K562 (cell line): ENCODE measurements around the gene FAM83F. TPM values are rescaled to one million over a fixed set of nuclear protein-coding genes. Genes with fewer than 3 reads are reported as not detected.

ENCODE experiments used
- ARID3B ChIP-seq: fragments of 250-450 bp; sonication (Bioruptor Pico); IDR thresholded peaks from 2 replicates; pipeline ENCODE4 v1.4.0; 2020; ENCODE audit warnings: borderline replicate concordance
- GATAD2B ChIP-seq: fragments of 450-650 bp; IDR thresholded peaks from 2 replicates; pipeline ENCODE4 v1.6.1; 2017; ENCODE audit warnings: mild to moderate bottlenecking, borderline replicate concordance
- HMG20A ChIP-seq: fragments of 450-650 bp; formaldehyde crosslinking; conservative IDR thresholded peaks from 2 replicates; pipeline ENCODE4 v1.4.0; 2020; ENCODE audit warnings: mild to moderate bottlenecking, mixed read lengths
- ILK ChIP-seq: fragments of 450-650 bp; IDR thresholded peaks from 2 replicates; pipeline ENCODE4 v1.6.1; 2016; ENCODE audit warnings: missing genetic modification characterization, low read depth, mild to moderate bottlenecking, missing compliant biosample characterization, moderate library complexity, borderline replicate concordance
- IRF1 ChIP-seq: sonication (generic); formaldehyde crosslinking; IDR thresholded peaks from 2 replicates; pipeline ENCODE4 v1.8.0; 2022; ENCODE audit warnings: missing genetic modification reagents, mild to moderate bottlenecking, borderline replicate concordance
- MECOM ChIP-seq: fragments of 250-450 bp; sonication (Bioruptor Pico); IDR thresholded peaks from 2 replicates; pipeline ENCODE4 v1.8.0; 2022; ENCODE audit warnings: inconsistent platforms
- NFATC3 ChIP-seq: fragments of 450-650 bp; IDR thresholded peaks from 2 replicates; pipeline ENCODE4 v1.6.1; 2017; ENCODE audit warnings: mild to moderate bottlenecking
- NR3C1 ChIP-seq: sonication (generic); formaldehyde crosslinking; IDR thresholded peaks from 2 replicates; pipeline ENCODE4 v1.8.1; 2022; ENCODE audit warnings: missing genetic modification reagents
- PYGO2 ChIP-seq: fragments of 450-650 bp; IDR thresholded peaks from 2 replicates; pipeline ENCODE4 v1.6.1; 2016; ENCODE audit warnings: mild to moderate bottlenecking, missing genetic modification characterization, moderate library complexity, missing compliant biosample characterization
- TSHZ1 ChIP-seq: fragments of 250-450 bp; sonication (Bioruptor Pico); IDR thresholded peaks from 2 replicates; pipeline ENCODE4 v1.4.0; 2020; ENCODE audit warnings: mild to moderate bottlenecking, moderate library complexity
- ZBTB40 ChIP-seq, 2 experiments: fragments of 450-650 bp in 1 of 2; sonication (generic) in 1 of 2; formaldehyde crosslinking in 1 of 2; IDR thresholded peaks; 2 replicates each; pipeline versions ENCODE4 v1.7.1 to v1.9.0; 2016 to 2022; ENCODE audit warnings: inconsistent platforms in 1 of 2, mild to moderate bottlenecking in 1 of 2, missing genetic modification reagents in 1 of 2
- polyA plus RNA-seq, 8 experiments: library from polyadenylated mRNA; depleted of rRNA in 4 of 8; stranded (reverse) in 5 of 8; unstranded in 3 of 8; fragments of >200 nt; fragmentation: Nextera tagmentation in 2 of 8; fragmentation: Illumina TruSeq in 1 of 8; extraction: Ambion mirVana in 2 of 8; extraction: Trizol in 1 of 8; gene quantifications; 2 replicates each; pipeline versions ENCODE4 v1.2.1 to v1.2.3, GENCODE V29; 2011 to 2014; ENCODE audit warnings: inconsistent platforms in 1 of 8, missing spikeins in 1 of 8
- total RNA-seq, 7 experiments: library from RNA; depleted of rRNA in 6 of 7; stranded (reverse); fragments of >200 nt in 6 of 7; fragmentation: Illumina TruSeq in 2 of 7; extraction: Trizol in 2 of 7; gene quantifications; 2 replicates each; pipeline versions ENCODE4 v1.2.1 to v1.2.3, GENCODE V29; 2011 to 2021; ENCODE audit warnings: low replicate concordance in 1 of 7

The FAM83F gene
- total and polyA plus RNA-seq, 9 of the 15 experiments (the other 6 are each of a cell fraction or from before 2014, with no cell fraction given), result under 0.01 to 0.13 (median 0.04) TPM; not detected in 1

- TF ChIP-seq IRF1 (CRISPR knock-in tag) (no peak), GATAD2B (no peak), NR3C1 (no peak), NFATC3 (no peak), MECOM (no peak), PYGO2 (tag) (no peak), HMG20A (CRISPR knock-in tag) (no peak), TSHZ1 (no peak), ZBTB40 (IDR thresholded peaks at IDR 0.05) (no peak), ZBTB40 (CRISPR knock-in tag; IDR thresholded peaks at IDR 0.05) (no peak), ARID3B (CRISPR knock-in tag) (no peak), ILK (tag) (no peak)
Measured at GRCh38 chr22:39967103-39967829, 27.5 kb upstream of the FAM83F start (continued).
